HUDEP-2 (cell line): ENCODE results near the gene DPH5.
"Not testable (repeated sequence)": the region's sequence is repeated elsewhere in the genome, so short reads cannot be mapped to it uniquely, and the experiment has no call there.

Experiments used
- DNase-seq, 76 experiments: peaks; one replicate each; lab custom pipeline; 2025; ENCODE audit not compliant: unreplicated experiment in 76 of 76; lab: John Stamatoyannopoulos, UW

DPH5 gene

GRCh38 chr1:100948721-100949405, 76.7 kb downstream of the DPH5 start:
- not testable (repeated sequence) for DNase-seq

DNA sequence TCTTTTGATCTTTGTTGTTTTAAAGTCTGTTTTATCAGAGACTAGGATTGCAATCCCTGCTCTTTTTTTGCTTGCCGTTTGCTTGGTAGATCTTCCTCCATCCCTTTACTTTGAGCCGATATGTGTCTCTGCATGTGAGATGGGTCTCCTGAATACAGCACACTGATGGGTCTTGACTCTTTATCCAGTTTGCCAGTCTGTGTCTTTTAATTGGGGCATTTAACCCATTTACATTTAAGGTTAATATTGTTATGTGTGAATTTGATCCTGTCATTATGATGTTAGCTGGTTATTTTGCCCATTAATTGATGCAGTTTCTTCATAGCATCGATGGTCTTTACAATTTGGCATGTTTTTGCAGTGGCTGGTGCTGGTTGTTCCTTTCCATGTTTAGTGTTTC, 77.8 kb downstream of the DPH5 start:
- not testable (repeated sequence) for DNase-seq

- DNase-seq = not testable (repeated sequence)
These were observed 79.5 kb downstream of the DPH5 start for GRCh38 chr1:100946064-100946463.

- no peak for DNase-seq
These were observed 82.1 kb downstream of the DPH5 start for GRCh38 chr1:100943533-100943932.

DNA sequence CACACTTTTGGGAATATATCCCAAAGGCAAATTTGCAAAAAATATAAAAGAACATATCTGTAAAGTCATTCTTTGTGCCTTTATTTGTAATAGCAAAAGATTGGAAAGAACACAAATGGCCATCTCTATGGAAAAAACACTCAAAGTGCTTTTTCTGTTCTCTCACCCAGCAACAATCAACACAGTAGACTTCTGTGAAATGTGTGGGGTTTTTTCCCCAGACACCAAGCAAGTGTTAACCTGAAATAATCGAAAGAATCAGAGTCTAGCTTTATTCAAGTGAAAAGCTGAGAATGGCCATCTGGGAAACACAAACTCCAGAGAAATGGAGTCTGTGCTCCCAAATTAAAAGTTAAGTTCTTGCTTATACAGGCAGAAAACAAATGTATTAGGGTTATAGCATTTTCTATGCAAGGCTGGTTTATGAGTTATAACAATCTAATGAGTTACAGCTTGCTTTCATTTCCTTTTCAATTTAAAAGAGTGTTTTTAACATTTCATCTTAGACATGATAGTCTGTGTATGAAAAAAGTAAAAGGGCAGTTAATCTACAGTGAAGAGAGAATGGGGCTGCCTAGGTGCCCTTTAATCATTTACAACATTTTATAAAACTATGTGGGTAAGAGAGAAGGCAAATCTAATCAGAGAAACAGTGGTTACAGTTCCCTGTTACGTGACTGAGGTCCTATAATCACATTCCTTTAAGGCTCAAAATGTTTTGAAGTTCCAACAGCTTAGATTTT, 83.1 kb downstream of the DPH5 start:
- no peak for DNase-seq

GRCh38 chr1:100941580-100942216, 83.9 kb downstream of the DPH5 start:
- no peak for DNase-seq

DNA sequence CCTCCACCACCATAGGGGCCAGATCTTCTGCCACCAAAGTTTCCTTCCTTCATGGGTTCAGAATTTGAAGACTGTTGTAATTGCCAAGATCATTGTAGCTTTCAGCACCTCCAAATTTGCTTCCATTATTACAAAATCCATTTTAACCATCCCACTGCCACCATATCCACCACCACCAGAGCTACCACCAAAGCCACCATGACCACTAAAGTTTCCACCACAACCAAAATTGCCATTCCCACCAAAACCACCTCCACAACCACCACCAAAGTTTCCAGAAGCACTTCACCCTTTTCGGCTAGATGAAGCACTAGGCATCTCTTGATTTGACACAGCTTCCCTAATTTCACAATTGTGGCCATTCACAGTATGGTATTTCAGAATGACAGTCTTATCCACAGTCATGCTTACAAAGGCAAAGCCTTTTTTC, 84.5 kb downstream of the DPH5 start:
- DNase-seq = no peak
